ENCODE measurements around the gene C16orf86.

DNA sequence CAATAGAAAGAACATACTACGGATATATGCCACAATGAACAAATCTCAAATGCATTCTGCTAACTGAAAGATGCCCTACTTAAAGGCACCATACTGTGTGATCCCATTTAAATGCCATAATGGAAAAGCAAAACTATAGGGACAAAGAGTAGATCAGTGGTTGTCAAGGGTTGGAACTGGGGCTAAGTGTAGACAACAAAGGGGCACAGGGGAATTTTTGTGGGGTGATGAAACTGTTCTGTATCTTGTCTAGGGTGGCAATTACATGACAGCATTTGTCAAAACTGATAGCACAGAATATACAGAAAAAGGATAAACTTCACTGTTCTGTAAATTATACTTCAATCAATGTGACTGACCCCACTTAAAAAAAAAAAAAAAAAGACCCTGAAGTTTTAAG, 34.8 kb downstream of the C16orf86 start:
- TF ChIP-seq, protein P1, sequence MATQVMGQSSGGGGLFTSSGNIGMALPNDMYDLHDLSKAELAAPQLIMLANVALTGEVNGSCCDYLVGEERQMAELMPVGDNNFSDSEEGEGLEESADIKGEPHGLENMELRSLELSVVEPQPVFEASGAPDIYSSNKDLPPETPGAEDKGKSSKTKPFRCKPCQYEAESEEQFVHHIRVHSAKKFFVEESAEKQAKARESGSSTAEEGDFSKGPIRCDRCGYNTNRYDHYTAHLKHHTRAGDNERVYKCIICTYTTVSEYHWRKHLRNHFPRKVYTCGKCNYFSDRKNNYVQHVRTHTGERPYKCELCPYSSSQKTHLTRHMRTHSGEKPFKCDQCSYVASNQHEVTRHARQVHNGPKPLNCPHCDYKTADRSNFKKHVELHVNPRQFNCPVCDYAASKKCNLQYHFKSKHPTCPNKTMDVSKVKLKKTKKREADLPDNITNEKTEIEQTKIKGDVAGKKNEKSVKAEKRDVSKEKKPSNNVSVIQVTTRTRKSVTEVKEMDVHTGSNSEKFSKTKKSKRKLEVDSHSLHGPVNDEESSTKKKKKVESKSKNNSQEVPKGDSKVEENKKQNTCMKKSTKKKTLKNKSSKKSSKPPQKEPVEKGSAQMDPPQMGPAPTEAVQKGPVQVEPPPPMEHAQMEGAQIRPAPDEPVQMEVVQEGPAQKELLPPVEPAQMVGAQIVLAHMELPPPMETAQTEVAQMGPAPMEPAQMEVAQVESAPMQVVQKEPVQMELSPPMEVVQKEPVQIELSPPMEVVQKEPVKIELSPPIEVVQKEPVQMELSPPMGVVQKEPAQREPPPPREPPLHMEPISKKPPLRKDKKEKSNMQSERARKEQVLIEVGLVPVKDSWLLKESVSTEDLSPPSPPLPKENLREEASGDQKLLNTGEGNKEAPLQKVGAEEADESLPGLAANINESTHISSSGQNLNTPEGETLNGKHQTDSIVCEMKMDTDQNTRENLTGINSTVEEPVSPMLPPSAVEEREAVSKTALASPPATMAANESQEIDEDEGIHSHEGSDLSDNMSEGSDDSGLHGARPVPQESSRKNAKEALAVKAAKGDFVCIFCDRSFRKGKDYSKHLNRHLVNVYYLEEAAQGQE (IDR thresholded peaks at IDR 0.05; ENCODE audit: insufficient read depth in 1 of 2, low read depth in 2 of 2, low read length in 2 of 2), result no peak
- TF ChIP-seq TAF1 (IDR thresholded peaks at IDR 0.05; ENCODE audit: borderline replicate concordance, insufficient read depth, low read length), result no peak
- no peak for TF ChIP-seq SIN3A (IDR thresholded peaks at IDR 0.05; ENCODE audit: borderline replicate concordance, insufficient read depth, low read length)

All from PFSK-1 (cell line).